Ectodermal cell (in vitro differentiated cells): Measurements from ENCODE around the gene GOLGA7B.

ENCODE experiments used
- H3K27ac ChIP-seq: 2 replicates; pipeline ENCODE4 v1.7.0; 2013; ENCODE audit warnings: mild to moderate bottlenecking, low read depth, low read length; ENCODE audit not compliant: insufficient read depth, poor library complexity, severe bottlenecking
- H3K27me3 ChIP-seq: 2 replicates; pipeline ENCODE4 v1.7.0; 2013; ENCODE audit warnings: mild to moderate bottlenecking, low read length; ENCODE audit not compliant: insufficient read depth, control insufficient read depth, poor library complexity, severe bottlenecking
- H3K36me3 ChIP-seq: one replicate; pipeline ENCODE4 v1.7.0; 2013; ENCODE audit warnings: low read length; ENCODE audit not compliant: control insufficient read depth, insufficient read depth
- H3K4me1 ChIP-seq: one replicate; pipeline ENCODE4 v1.7.0; 2013; ENCODE audit warnings: low read length; ENCODE audit not compliant: control insufficient read depth, insufficient read depth
- H3K4me3 ChIP-seq: 2 replicates; pipeline ENCODE4 v1.7.0; 2013; ENCODE audit warnings: low read depth, low read length, control low read depth; ENCODE audit not compliant: insufficient read depth
- H3K9me3 ChIP-seq: 2 replicates; pipeline ENCODE4 v1.7.0; 2013; ENCODE audit warnings: mild to moderate bottlenecking, low read length, moderate library complexity; ENCODE audit not compliant: control insufficient read depth
- WGBS, 2 experiments: methylation state at CpG; one replicate each; pipeline ENCODE4 v1.1.7; 2013; ENCODE audit warnings: missing lambda C conversion rate in 2 of 2; 5-methylcytosine and 5-hydroxymethylcytosine counted together

Gene GOLGA7B

GRCh38 chr10:97865488-97865887, 15.8 kb downstream of the GOLGA7B start:
- no peaks in the 10 kb centered on the region for H3K9me3 ChIP-seq
- WGBS, 2 experiments: 84 to 86% methylated on average over 18 of the region's 18 CpGs
- H3K27me3 ChIP-seq: no peaks in the 10 kb centered on the region
- H3K4me3 ChIP-seq: no peak overlapping the region
- H3K36me3 ChIP-seq: no peaks in the 10 kb centered on the region
- H3K4me1 ChIP-seq: peaks cover 7% of the 10 kb centered on the region
- no peak overlapping the region for H3K27ac ChIP-seq

GRCh38 chr10:97866524-97867219, 17.0 kb downstream of the GOLGA7B start:
- H3K27me3 ChIP-seq: no peaks in the 10 kb centered on the region
- no peaks in the 10 kb centered on the region for H3K9me3 ChIP-seq
- 91 to 94% methylated on average over 10 of the region's 10 CpGs for whole genome bisulfite sequencing, 2 experiments

DNA sequence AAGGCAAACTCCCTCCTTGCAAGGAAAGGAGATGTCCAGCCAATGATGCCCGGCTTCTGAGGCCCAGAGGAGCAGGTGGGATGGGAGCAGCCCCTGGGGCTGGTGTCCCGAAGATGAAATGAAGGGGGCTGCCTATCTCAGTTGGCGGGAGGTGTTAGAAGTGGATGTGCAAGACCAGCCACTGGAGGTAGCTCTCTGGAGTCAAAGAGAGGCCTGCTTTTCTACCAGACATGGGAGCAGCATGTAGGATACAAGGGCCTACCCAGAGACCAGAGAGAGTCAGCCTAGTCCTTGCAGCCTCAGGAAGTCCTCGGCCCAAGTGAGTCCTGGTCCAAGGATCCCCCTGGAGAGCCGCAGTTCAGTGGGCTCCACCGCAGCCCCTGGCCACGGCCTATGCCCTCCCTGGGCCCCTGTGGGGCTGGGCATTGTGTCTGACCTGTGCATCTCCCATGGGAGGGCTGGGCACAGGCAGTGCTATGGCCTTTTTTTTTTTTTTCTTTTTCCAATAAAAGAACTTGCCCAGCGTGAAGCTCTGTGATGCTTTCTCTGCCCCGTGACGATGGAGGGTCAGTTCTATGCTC, 17.7 kb downstream of the GOLGA7B start:
- Histone ChIP-seq H3K27me3 (no peaks in the 10 kb centered on the region), H3K9me3 (no peaks in the 10 kb centered on the region), H3K4me1 (no peaks in the 10 kb centered on the region), H3K36me3 (no peaks in the 10 kb centered on the region), H3K27ac (no peak overlapping the region), H3K4me3 (no peak overlapping the region)
- 90 to 92% methylated on average over 10 of the region's 10 CpGs for whole genome bisulfite sequencing, 2 experiments

More at GRCh38 chr10:97866524-97867219, 17.0 kb downstream of the GOLGA7B start:
- Histone ChIP-seq H3K27ac (no peak overlapping the region), H3K4me3 (no peak overlapping the region), H3K4me1 (peaks cover 2% of the 10 kb centered on the region), H3K36me3 (no peaks in the 10 kb centered on the region)

DNA sequence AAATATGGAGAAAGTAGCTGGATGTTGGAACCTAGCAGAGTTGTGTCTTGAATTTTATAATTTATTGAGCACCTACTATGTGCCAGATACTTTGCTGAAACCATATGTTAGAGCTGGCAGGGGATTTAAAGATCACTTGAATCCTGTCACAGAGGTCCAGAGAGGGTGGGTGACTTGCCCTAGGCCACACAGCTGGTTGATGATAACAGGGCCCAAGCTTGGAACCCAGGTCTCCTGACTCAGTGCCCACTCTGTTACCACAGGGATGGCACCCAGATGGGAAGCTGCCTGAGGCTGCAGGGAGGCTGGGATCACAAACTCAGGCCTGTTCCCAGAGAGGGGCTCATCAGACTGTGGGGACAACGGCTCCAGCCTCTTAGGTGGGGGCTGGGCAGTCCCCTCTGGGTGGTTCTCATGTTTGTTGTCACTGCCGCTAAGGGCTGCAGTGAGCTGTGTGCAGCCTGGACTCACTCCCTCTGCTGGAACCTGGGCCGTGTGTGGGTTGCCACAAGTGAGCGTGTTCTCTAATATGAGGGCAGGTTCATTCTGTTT, 18.6 kb downstream of the GOLGA7B start:
- WGBS, 2 experiments: 86 to 90% methylated on average over 4 of the region's 4 CpGs
- no peak overlapping the region for H3K27ac ChIP-seq
- H3K36me3 ChIP-seq: no peaks in the 10 kb centered on the region
- no peak overlapping the region for H3K4me3 ChIP-seq
- H3K9me3 ChIP-seq: no peaks in the 10 kb centered on the region
- H3K4me1 ChIP-seq: no peaks in the 10 kb centered on the region
- no peaks in the 10 kb centered on the region for H3K27me3 ChIP-seq

DNA sequence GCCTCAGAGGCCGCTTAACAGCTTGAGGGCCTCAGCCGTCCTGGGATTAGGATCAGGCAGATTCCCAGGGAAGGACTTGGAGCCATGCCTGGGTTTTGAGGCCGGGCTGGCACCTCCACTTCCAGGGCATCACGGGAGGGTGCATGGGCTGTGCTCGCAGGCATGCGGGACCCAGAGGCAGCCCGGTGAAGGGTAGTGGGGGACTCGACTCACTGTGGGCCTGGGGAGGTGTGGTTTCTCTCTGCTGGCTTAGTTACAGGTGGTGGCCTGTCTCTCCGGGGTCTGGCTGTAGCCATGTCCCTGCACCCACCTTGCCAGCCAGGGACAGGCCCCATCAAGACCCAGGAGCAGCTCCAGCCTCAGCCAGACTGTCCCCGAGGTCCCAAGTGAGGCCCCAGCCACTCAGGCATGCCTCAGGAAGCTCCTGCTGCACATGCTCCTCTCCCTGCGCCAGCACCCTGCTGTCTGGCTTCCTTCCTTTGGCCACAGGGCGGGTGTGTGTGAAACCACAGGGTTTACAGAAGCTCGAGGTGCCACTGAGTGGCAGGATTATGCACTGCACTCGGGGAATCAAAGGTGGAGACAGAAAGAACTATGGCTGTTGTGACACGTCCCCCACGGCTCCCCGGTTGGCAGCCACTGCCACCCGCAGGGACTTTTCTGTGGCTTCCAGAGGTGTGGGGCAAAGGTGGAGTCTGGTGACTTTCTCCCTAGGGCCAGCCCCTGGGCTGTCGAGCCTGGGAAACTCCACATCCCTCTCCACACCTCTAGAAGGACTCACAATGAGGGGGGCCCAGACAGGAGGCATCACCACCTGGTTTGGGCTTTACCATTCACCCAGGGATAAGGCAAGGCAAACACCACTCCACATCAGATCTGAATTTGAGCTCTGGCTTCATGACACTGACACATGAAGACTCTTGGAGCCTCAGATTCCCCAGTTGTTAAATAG, 19.7 kb downstream of the GOLGA7B start:
- Histone ChIP-seq H3K4me3 (no peak overlapping the region), H3K4me1 (no peaks in the 10 kb centered on the region), H3K27ac (no peak overlapping the region), H3K27me3 (no peaks in the 10 kb centered on the region), H3K36me3 (no peaks in the 10 kb centered on the region), H3K9me3 (no peaks in the 10 kb centered on the region)
- WGBS, 2 experiments: 55 to 56% methylated on average over 19 of the region's 19 CpGs

DNA sequence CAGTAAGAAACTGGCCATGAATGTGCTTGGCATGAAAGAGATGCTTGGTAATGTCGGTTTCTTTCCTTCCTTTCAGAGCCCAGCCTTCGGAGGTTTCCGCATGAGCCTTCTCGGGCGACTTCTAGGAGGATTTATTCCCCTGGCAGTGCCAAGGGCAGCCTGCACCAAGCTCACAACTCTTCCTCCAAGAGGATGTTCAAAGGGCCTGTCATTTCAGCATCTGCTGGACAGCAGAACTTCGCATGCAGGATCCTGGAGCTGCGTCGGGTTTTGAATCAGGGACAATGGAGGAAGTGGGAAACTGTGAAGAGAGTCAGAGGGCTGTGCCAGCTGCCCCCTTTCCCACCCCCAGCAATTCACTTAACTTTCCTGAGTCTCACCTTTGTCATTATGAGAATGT, 21.3 kb downstream of the GOLGA7B start:
- Histone ChIP-seq H3K36me3 (no peaks in the 10 kb centered on the region), H3K4me1 (no peaks in the 10 kb centered on the region), H3K27me3 (no peaks in the 10 kb centered on the region), H3K4me3 (no peak overlapping the region), H3K27ac (no peak overlapping the region), H3K9me3 (no peaks in the 10 kb centered on the region)
- 81 to 82% methylated on average over 8 of the region's 8 CpGs for WGBS, 2 experiments

DNA sequence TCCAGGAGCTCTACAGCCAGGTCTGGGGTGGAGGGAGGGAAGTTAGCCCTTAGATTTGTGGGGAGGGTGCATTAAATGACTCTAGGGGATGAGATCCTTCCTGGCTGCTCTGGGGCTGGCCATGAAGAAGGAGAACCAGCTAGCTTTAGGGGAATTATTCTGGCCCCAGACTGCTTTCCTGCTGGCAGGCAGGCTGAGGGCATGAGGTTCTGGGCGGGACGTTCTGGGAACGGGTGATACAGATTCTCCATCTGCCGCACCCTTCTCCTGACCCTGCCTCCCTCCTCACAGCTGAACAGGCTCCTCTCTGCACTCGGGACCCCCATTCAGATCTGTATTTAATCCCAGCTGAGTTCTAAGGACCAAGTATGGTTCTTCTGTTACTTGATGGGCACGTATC, 23.9 kb downstream of the GOLGA7B start:
- no peak overlapping the region for H3K4me3 ChIP-seq
- no peaks in the 10 kb centered on the region for H3K36me3 ChIP-seq
- H3K4me1 ChIP-seq: no peaks in the 10 kb centered on the region
- no peaks in the 10 kb centered on the region for H3K9me3 ChIP-seq
- H3K27me3 ChIP-seq: no peaks in the 10 kb centered on the region
- 89 to 90% methylated on average over 6 of the region's 6 CpGs for WGBS, 2 experiments
- H3K27ac ChIP-seq: no peak overlapping the region

- Histone ChIP-seq H3K36me3 (no peaks in the 10 kb centered on the region), H3K27ac (no peak overlapping the region), H3K4me3 (no peak overlapping the region), H3K4me1 (no peaks in the 10 kb centered on the region), H3K9me3 (no peaks in the 10 kb centered on the region), H3K27me3 (no peaks in the 10 kb centered on the region)
- 91 to 93% methylated on average over 6 of the region's 6 CpGs for WGBS, 2 experiments
These were observed 24.7 kb downstream of the GOLGA7B start for GRCh38 chr10:97874332-97874731.

DNA sequence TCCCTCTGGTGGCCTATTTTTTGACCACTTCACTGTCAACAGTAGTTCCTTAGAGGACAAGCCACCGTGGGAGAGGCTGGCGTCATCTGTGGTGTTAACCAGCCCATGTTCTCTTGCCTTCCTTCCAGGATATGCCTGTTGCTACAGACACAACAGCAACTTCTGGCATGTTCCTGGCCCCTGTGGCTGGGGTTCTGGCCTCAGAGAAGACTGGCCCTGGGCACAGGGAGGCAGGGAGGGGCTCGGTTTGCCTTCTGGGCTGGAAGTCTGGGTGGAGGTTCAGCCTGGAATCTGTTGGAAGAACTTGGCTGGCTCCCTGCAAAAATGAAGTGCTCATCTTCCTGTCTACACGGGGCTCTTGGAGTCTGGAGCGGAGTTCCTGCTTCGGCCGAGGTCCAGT, 25.7 kb downstream of the GOLGA7B start:
- H3K27ac ChIP-seq: no peak overlapping the region
- no peak overlapping the region for H3K4me3 ChIP-seq
- WGBS, 2 experiments: 90 to 93% methylated on average over 7 of the region's 7 CpGs
- H3K27me3 ChIP-seq: no peaks in the 10 kb centered on the region
- H3K36me3 ChIP-seq: no peaks in the 10 kb centered on the region
- no peaks in the 10 kb centered on the region for H3K4me1 ChIP-seq
- H3K9me3 ChIP-seq: no peaks in the 10 kb centered on the region

DNA sequence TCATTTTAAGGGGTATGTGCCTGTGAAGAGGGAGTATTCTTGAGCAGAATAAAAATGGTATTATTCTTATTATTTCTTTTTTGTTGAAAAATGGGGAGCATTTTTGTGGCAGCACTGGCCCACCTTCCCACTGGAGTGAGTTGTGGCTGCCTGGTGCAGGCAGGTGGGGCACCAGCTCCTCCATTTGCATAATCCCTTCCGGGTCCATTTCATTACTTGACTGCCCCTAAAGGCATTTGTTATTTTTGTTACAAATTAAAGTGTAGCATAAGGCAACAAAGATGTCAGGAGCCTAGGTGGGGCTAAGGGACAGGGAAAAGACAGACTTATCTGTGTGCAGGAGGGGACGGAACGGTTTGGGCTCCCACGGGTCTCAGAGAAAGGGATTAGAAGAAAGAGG, 26.8 kb downstream of the GOLGA7B start:
- H3K4me3 ChIP-seq: no peak overlapping the region
- H3K4me1 ChIP-seq: no peaks in the 10 kb centered on the region
- no peaks in the 10 kb centered on the region for H3K27me3 ChIP-seq
- WGBS, 2 experiments: 51 to 63% methylated on average over 3 to 4 of the region's 4 CpGs
- H3K9me3 ChIP-seq: no peaks in the 10 kb centered on the region
- H3K36me3 ChIP-seq: no peaks in the 10 kb centered on the region
- no peak overlapping the region for H3K27ac ChIP-seq
